Ishikawa (cell line): Measurements from ENCODE around the gene UNCX.

Experiments used
- CEBPB ChIP-seq: IDR thresholded peaks from 2 replicates; pipeline ENCODE4 v1.6.1; 2012
- EP300 ChIP-seq: IDR thresholded peaks from 2 replicates; pipeline ENCODE4 v1.6.1; 2012; ENCODE audit warnings: borderline replicate concordance
- MAX ChIP-seq: IDR thresholded peaks from 2 replicates; pipeline ENCODE4 v1.6.1; 2012
- RAD21 ChIP-seq: IDR thresholded peaks from 2 replicates; pipeline ENCODE4 v1.6.1; 2012; ENCODE audit warnings: low read depth
- TCF12 ChIP-seq: IDR thresholded peaks from 2 replicates; pipeline ENCODE4 v1.6.1; 2012; ENCODE audit warnings: low read depth

- no peak for TF ChIP-seq TCF12
- no peak for TF ChIP-seq RAD21
- TF ChIP-seq MAX = no peak
- no peak for TF ChIP-seq EP300
- TF ChIP-seq CEBPB = no peak
Observed at GRCh38 chr7:1250901-1251300, 18.2 kb downstream of the UNCX start.
